ENCODE data around the gene PTPRN2.
"Not testable (repeated sequence)": the region's sequence is repeated elsewhere in the genome, so short reads cannot be mapped to it uniquely, and the experiment has no call there.

The PTPRN2 gene

GRCh38 chr7:158264881-158265742, 322.5 kb downstream of the PTPRN2 start:
- DNase-seq (ENCODE audit: low read depth), result no peak

DNA sequence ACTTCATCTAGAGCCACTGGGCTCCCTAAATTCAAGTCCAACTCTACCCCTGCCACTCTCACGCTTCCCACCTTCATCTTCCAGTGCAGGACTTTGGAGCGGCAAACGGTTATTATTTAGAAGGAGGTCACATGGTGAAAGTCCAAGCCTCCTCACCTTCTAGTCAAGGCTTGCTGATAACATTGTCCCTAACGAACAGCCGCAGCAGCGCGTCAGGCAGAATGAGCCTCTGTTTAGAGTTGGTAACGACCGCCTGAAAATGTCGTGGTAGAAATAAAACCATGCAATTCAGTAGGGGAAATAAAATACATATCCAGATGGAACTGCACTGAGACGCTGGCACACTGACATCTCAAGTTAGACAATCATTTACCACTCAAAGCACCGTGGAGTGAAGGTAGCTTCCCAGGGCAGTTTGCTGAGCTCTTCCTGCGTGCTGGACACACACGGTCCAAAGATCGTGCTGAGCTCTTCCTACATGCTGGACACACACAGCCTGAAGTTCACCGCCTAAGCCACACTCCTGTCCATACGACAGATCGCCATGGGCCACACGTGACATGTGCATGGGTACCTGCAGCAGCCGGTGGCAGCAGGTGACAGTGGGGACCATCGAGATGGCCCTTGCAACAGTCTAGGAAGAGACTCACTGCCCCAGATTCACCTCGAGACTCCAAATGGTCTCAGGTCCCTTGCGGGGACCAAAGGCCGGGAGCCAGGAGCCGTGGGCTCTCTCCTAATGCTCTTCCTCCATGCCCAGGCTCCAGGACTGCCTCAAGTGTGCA, 323.5 kb downstream of the PTPRN2 start:
- DNase-seq (ENCODE audit: low read depth), result no peak

DNA sequence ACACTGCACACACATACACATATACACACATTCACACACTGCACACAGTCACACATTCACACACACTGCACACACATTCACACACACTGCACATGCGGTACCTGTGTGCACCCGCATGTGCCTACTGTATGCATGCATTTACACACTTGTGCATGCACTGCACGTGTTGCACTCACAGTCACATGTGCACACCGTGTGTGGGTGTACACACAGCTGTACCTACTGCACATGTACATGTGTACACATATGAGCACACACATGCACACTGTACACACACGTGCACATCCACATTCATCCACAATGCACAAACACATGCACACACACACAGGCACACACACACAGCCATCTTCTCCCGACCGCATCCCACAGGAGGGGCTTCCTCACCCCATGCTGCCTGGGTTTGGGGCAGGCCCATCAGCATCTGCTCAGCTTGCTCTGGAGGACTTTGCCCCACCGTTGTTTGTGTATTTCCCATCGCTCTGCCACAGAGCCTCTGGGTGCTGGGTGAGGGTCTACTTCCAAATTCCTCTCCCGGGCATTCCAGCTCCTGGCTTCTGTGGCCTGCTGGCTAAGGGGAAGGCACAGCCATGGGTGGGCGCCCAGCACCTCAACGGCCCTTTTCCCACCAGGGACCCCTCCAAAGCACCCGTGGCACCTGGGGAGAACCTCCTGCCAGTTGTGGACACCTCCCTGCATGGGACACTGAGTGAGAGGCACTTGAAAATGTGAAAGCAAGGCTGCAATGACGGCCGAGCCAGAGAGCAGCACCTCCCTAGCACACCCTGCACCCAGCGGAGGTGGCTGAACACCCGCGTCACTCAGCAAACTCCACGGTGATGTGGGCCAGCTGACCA, 324.3 kb downstream of the PTPRN2 start:
- no peak for DNase-seq (ENCODE audit: low read depth)

DNA sequence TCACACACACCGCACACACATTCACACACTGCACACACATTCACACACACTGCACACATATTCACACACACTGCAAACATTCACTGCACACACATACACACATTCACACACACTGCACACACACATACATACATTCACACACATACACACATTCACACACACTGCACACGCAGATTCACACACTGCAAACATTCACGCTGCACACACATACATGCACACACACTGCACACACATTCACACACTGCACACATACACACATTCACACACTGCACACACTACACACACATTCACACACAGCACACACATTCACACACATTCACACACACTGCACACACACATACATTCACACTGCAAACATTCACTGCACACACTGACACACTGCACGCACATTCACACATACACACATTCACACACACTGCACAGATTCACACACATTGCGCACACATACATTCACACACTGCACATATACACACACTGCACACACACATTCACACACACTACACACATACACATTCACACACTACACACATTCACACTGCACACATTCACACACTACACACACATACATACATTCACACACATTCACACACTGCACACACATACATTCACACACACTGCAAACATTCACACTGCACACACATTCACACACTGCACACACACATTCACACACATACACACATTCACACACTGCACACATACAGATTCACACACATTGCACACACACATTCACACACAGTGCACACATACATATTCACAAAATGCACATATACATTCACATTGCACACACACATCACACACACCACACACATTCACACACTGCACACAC, 325.1 kb downstream of the PTPRN2 start:
- DNase-seq (ENCODE audit: low read depth), result no peak

GRCh38 chr7:158261362-158262235, 326.0 kb downstream of the PTPRN2 start:
- no peak for DNase-seq (ENCODE audit: low read depth)

DNA sequence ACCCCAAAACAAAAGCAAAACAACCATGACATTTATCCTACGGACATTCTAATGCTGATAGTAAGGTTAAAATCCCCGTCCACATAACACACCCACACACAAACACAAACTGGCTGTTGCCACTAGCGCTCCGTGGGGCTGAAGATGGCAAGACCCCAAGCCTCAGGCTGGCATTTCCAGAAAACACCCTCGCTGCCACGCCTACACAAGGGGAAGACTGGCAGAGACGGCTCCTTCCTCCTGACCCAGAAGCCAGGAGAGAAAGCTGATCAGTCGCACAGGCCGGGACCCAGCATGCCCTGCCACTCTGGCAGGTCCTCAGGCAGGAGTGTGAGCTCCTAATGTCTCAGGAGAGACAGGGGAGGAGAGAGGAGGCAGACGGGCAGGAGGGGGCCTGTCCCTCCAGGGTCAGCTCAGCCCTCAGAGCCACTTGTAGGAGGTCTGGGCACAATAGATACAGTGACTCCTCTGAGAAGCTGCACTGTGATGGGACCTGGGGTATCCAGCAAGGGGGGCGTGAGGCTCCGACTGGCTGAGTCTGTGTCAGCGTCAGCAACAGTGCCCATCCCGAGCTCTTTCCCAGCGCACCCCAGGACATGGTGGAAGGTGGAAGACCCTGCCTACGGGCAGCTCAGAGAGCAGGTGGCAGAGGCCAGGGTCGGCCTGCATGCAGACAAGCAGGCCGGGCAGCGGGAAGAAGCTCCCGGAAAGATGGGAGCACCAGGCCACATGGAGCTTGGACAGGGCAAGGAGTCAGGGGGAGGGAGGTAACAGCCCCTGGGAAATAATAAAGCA, 326.9 kb downstream of the PTPRN2 start:
- no peak for DNase-seq (ENCODE audit: low read depth)

DNA sequence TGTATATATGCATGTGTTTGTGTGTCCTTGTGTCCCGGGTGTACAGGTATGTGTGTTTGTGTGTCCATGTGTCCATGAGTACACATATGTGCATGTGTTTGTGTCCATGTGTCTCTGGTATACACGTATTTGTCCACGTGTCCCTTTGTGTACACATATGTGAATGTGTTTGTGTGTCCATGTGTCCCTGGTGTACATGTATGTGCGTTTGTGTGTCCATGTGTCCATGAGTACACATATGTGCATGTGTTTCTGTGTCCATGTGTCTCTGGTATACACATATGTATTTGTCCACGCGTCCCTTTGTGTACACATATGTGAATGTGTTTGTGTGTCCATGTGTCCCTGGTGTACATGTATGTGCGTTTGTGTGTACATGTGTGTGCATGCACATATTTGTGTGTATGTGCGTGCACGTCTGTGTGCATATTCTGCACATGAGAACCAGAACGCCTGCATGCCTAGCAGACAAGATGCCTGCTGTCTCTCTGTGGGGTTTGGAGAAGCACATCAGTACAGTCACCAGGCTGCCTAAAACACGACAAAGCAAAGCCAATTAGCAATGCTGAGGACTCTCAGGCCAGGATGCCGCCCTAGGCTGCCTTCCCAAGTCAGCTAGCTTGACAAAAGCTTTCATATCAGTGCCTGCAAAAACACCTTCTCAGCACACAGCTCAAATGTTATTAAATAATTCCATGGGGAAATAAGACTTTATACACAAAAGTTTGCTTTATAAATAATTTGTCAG, 327.8 kb downstream of the PTPRN2 start:
- no peak for DNase-seq (ENCODE audit: low read depth)

DNA sequence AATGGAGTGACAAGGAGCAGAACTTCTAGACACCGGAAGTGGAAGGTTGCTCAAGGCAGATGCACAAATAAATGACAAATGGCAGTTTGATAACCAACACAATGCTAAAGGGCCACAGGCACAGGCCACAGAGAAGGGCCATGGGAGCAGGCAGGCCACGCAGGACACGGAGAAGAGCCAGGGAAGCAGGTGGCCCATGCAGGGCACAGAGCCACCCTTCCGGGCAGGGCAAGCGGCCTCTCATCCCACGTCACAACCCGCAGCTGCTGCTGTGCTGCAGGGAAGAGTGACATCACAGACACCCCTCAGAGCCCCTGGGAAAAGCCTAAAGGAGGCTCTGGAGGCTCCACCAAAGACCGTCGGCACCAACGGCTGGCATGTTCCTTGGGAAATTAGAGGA, 328.5 kb downstream of the PTPRN2 start:
- DNase-seq (ENCODE audit: low read depth), result no peak

GRCh38 chr7:158258411-158259130, 329.1 kb downstream of the PTPRN2 start:
- DNase-seq (ENCODE audit: low read depth), result no peak

GRCh38 chr7:158257516-158258410, 329.9 kb downstream of the PTPRN2 start:
- no peak for DNase-seq (ENCODE audit: low read depth)

DNA sequence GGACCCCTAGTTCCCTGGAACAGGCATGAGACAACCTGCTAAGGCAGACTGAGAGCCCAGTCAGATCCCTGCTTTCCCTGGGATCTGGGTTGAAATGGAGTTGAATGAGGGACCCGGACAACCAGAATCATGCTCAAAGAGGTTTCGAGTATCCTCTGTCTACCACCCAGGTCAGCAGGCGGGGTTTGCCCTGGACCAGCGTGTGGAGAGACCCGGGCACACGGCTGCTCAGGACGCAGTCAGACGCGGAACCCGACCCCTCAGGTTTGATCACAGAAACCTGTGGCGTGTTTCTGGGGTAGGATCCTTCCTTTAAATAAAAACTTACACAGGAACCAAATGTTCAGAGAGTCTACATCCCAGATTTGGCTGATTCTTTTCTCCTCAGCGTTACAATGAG, 330.6 kb downstream of the PTPRN2 start:
- no peak for DNase-seq (ENCODE audit: low read depth)

GRCh38 chr7:158256091-158256816, 331.4 kb downstream of the PTPRN2 start:
- DNase-seq (ENCODE audit: low read depth), result no peak

GRCh38 chr7:158255558-158255957, 332.1 kb downstream of the PTPRN2 start:
- no peak for DNase-seq (ENCODE audit: low read depth)

- DNase-seq (ENCODE audit: low read depth), result no peak
These were observed 332.5 kb downstream of the PTPRN2 start for GRCh38 chr7:158255156-158255555.

- not testable (repeated sequence) for DNase-seq (ENCODE audit: low read depth)
These were observed 334.0 kb downstream of the PTPRN2 start for GRCh38 chr7:158253670-158254045.

Data from HS-5 (cell line).